ENCODE data around the gene NOP10.
"Not testable (repeated sequence)": the region's sequence is repeated elsewhere in the genome, so short reads cannot be mapped to it uniquely, and the experiment has no call there.

The NOP10 gene

DNA sequence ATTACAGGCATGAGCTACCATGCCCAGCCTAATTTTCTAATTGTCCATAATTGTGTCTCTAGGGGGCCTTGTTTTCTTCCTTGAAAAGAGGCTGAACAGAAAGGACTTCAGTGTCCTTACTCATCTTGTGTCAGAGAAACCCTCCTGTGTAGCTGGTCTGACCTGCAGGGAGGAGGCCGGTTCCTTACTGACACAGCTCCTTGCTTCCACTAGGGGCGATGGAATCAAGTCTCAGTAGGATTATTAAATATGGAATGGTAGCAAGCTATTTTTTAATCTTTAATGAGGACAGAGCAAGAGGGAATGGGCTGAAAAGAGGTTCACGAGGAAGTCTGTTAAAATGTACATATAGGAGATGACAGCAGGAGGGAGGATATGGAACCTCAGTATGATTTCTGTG, 15.4 kb upstream of the NOP10 start:
- no peak for DNase-seq

DNA sequence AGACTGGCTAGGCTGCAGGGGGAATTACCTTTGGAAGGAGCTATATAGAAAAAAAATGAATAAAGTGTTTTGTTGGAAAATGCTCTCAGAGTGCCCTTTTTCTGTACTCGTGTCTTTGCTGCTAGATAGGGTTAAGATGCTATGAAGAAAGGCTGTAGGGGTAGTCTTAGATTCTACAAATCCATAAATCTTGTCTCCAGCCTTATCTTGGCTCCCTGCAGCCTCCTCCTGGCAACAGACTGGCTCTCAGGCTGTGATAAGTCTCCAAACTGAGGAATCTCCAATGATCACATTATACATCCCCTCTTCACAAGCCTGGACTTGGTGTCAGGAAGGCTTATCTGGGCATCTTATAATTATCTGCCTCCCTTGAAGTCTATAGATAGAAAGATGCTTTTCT, 14.7 kb upstream of the NOP10 start:
- no peak for DNase-seq

DNA sequence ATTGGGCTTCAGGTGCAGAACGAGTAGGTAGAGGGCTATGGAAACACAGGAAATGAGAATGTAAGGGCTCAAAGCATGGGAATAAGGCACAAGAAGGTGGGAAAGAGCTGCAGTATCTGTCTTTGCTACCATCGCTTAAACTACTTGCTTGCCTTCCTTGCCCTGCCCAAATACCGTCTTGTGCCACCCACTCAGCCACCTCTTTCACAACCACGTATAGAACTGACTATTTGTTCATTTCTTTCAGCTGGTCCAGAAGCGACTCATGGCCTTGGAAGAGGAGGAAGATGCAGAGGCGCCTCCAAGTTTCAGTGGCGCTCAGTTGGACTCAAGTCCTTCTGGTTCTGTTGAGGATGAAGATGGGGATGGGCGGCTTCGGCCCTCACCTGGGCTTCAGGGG, 12.3 kb upstream of the NOP10 start:
- DNase-seq, result no peak

DNA sequence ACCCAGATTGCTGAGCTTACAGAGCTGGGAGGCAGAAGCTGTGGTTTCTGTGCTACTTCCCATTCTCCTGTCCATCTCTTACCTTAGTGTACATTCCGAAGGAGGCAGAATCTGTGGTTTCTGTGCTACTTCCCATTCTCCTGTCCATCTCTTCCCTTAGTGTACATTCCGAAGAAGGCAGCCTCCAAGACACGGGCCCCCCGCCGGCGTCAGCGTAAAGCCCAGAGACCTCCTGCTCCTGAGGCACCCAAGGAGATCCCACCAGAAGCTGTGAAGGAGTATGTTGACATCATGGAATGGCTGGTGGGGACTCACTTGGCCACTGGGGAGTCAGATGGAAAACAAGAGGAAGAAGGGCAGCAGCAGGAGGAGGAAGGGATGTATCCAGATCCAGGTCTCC, 11.3 kb upstream of the NOP10 start:
- no peak for DNase-seq

DNA sequence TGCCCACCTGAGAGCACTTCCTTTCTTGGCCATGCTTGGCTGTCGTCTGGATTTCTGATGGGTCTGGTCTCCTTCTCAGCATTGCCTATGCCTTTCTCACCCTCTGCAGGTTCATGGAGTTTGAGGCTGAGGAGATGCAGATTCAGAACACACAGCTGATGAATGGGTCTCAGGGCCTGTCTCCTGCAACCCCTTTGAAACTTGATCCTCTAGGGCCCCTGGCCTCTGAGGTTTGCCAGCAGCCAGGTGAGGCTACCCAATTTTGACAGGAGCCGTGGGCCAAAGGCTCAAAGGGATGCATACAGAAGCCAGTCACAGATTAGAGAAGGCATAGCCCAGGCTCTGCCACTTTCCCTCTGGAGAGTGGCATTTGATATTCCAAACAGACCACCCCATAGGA, 10.7 kb upstream of the NOP10 start:
- DNase-seq, result no peak

DNA sequence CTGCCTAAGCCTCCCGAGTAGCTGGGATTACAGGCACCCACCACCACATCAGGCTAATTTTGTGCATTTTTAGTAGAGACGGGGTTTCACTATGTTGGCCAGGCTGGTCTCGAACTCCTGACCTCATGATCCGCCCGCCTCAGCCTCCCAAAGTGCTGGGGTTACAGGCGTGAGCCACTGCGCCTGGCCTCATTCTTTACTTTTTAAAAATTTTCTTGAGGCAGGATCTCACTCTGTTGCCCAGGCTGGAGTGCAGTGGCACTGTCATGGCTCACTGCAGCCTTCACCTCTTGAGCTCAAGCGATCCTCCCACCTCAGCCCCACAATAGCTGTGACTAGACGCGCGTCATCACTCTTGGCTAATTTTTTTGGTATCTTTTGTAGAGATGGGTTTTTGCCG, 10.1 kb upstream of the NOP10 start:
- not testable (repeated sequence) for DNase-seq

DNA sequence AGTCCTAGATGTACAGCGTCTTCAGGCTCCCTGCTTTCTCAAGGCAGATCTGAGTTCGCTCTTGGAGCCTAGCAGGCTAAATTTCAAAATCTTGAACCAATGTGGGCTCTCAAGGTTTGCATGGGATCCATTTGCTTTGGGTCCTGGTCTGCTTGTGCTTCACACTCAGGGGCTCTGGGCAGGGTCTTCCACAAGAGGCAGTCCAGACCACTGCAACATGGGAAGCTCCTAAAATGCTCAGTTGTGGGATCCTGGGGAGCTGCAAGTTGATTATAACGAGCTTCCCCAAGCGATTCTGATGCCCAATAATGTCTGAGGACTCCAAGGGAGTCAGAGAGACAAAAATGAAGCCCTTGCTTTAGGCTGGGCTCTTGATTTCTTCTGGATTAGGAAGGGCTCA, 6.8 kb upstream of the NOP10 start:
- no peak for DNase-seq

DNA sequence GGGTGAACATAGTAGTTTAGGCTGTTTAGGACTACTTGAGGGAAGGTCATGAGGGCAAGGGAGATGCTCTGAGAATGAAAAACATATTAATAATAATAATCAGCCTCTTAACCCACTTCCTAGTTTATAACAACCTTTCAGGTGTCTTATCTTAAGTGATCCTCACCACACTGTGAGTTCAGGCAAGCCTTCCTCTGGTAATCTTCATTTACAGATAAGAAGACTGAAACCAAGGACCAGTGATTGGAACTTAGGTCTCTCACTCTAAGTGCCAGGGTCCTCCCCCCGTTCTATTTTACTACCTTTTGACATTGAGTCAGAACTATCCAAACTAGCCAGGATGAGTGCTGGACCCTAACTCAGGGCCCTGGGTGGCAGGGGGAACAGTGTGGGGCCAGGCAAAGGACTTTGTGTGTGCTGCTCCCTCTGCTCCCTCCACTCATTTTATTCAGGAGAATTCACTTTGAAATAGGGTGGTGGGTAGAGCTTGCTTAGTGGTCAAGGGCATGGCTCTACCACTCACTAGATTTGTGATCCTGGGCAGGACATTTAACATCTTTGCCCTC, 5.9 kb upstream of the NOP10 start:
- no peak for DNase-seq

DNA sequence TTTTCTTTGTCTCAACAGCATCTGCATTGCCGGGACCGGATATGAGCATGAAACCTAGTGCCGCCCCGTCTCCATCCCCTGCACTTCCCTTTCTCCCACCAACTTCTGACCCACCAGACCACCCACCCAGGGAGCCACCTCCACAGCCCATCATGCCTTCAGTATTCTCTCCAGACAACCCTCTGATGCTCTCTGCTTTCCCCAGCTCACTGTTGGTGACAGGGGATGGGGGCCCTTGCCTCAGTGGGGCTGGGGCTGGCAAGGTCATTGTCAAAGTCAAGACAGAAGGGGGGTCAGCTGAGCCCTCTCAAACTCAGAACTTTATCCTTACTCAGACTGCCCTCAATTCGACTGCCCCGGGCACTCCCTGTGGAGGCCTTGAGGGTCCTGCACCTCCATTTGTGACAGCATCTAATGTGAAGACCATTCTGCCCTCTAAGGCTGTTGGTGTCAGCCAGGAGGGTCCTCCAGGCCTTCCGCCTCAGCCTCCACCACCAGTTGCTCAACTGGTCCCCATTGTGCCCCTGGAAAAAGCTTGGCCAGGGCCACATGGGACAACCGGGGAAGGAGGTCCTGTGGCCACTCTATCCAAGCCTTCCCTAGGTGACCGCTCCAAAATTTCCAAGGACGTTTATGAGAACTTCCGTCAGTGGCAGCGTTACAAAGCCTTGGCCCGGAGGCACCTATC, 5.2 kb upstream of the NOP10 start:
- no peak for DNase-seq

DNA sequence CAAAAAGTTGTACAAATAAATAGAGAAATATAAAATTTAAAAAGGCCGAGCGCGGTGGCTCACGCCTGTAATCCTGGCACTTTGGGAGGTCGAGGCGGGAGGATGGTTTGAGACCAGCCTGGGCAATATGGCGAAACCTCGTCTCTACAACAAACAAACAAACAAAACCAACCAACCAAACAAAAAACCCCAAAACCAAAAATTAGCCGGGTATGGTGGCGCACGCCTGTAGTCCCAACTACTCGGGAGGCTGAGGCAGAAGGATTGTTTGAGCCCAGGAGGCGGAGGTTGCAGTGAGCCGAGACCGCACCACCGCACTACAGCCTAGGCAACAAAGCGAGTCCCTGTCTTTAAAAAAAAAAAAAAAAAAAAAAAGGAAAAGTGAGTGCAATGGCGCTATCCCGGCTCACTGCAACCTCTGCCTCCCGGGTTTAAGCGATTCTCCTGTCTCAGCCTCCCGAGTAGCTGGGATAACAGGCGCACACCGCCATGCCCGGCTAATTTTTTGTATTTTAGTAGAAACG, 661 bp downstream of the NOP10 start:
- DNase-seq, result peak in 1 of 5 experiments; percentile 48

DNA sequence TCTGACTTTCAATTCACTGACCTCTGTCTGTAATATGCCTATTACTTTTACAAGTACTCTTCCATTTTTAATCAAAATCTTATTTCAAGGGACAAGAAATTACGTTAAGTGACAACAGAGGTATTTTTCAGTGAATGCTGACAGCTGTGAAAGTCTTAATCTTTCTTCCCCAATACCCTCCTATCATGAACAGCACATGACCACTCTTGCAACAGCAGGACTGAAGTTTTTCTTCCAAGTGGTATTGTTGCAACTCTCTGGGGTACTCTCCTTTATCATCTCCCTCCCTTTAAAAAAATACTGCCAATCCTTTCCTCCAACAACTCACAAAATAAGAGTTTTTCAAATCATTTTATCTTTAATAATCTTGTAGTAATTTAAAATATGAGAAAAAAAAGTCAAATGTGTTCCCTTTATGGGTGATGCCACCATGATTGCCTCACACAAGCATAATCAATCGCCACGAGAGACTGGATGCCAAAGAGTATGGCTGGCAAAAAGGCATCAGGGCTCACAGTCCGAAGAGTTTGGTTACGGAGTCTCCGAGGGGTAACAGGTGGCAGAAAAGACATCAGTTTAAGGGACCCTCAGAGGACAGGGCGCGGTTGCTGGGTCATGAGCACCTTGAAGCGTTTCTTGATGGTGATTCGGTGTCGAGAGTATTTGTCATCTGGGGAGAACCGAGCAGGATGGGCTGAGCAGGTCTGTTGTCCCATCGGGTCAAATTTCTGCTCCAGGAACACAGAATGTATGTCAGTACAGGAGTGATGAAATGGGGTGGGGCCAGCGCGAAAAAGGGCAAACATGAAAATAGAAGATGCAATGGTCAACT, 1.3 kb downstream of the NOP10 start:
- no peak for DNase-seq

DNA sequence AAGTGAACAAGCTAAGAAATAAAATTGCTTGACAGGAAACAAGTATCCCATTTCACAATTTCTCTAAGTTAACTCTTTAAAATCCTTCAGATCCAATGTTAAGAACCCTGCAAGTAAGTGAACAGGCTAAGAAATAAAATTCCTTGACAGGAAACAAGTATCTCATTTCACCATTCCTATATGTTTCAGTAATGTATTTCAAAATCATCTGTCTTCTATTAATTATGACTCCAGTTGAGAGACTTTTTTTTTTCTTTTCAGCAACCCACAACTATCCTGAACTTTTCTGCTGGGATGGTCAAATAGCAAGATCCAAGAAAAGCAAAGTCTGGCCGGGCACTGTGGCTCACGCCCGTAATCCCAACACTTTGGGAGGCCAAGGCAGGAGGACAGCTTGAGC, 3.0 kb downstream of the NOP10 start:
- no peak for DNase-seq

DNA sequence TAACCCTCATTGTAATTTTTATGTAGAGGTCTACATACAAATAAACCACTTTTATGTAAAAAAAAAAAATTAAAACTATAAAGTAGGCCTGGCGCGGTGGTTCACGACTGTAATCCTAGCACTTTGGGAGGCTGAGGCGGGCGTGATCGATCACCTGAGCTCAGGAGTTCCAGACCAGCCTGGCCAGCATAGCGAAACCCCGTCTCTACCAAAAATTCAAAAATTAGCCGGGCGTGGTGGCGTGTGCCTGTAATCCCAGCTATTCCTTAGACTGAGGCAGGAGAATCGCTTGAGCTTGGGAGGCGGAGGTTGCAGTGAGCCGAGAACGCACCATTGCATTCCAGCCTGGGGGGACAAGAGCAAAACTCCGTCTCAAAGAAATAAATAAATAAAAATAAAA, 4.6 kb downstream of the NOP10 start:
- no peak for DNase-seq

DNA sequence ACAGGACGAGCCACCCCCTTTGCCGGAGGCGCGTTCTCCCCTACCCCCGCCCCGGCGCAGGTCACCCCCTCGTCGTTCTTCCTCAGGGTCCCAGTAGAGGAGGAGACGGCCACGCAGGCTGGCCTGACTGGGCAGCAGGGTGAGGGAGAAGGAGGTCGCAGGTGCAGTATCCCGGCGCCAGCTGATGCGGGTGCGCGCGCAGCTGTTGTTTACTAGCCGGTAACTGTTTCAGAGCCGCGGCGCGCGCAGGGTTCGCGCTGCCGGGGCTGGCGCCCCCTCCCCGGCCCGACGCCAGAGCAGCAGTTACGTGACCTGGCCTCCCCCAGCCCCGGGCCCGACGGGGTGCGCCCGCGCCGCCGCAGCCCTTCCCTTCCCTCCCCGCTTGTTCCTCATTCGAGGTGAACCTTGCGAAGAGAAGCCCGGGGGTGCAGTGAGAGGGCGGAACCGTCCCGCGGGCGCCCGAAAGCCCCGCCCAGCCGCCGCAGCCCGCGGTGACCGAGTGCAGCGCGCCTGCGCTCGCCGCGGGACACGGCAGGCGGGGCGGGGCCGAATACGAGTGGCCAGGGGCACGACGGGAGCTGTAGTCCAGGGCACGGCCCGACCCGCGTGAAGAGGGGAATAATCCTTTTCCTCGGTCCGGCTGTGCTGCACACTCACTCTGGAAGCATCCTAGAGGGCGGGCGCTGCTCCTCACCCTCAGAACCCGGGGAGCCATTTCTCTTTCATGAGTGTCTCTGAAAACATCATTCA, 5.2 kb downstream of the NOP10 start, which contains the start of gene SLC12A6:
Gene SLC12A6, minus strand, starts transcription at position 225 of the 750 bp plus-strand sequence. CDS start 1,101 bp downstream, outside the sequence.
- DNase-seq, result peak; percentile 83 to 92 (median 86)

DNA sequence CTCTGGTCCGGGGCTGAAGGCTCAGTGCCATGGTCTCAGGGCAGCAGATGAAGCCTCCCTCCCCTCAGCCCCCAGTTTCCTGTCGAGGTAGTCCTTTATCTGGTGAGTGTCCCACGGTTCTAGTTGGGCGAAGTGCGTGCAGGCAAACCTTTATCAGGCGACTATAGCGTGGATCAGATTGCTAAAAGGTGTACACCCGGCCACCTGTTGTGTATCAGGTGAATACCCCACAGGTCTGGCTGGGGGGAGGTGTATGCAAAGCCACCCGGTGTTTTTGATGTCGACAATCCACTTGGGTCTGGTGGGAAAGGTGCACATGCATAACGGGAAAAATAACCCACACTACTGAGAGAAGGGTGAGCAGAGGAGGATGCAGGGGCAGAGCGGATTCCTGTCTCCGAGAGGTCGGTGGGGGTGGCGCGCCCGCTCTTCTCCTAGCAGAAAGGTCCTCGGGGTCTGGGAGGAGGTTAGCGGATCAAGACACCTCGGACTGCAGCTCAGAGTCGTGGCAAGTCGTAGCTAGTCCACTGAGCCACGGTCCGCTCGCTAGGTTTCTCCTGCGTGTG, 5.9 kb downstream of the NOP10 start:
- DNase-seq, result peak in 1 of 5 experiments; percentile 43

DNA sequence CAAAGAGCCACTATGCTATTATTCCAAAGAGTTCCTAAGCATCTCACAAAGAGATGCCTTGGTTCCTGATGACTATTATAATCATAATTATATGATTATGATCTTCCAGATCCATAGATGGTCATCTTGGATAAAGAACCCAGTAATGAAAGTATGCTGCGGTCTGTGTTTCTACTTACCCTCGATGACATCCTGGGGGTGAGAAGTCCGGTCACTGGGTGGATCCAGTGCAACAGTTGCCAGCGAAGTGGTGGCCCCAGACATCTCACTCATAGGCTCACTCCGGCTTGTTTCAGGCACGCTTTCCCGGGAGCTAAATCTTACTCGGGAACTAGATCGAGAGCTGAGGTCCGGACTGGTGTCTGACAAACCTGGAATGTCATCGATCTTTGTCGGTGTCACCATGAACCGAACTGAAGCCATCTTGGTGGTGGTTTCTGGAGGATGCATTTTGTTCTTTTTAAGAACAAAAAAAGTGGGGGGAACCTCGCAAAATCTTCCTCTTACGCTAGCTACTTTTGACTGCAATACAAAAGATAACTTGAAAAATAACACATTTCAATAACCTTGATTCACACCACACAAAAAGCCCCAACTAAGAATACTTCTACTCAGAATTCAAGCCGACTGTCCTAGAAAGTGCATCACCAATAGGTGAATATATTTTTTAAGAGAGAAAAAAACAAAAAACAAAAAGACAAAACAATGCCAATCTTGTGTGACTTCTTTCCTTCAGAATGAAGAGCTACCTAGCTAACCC, 6.5 kb downstream of the NOP10 start:
- peak in 1 of 5 experiments; percentile 9 for DNase-seq

DNA sequence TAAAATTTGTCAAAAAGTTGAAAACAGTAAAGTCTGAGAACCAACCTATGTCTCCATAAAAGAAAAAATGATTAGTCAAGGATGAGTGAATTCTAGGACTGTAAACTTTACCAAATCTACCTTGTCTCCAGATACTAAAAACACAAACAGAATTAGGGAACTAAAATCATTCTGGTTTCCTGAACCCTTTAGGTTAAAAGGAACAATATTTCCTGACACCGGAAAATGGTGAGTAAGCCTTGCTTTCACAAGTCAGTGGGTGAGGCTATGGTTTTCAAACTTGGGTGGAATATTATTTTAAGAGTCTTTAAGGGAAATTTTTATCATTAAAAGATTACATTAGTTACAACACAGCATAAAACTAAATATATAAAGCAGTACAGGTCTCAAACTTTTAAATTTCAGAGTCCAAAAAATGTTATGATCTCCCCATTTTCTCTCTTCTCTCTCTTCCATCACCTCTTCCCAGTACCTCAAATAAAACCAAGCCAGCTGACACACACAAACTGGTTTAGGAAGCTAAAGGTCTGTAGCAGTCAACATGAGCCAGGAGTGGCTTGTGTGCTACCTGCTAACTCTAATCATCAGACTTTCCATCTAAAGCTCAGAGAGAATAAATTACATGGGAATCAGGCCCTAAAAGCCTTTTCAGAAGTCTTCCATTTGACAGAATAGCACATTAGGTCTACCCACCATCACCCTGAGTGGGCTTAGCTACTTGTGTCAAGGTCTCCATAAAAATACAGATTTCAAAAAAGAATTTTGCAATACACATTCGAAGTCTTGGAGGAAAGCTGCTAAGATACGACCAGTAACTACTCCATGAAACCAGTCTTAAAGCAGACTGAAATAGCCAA, 7.5 kb downstream of the NOP10 start:
- no peak for DNase-seq

DNA sequence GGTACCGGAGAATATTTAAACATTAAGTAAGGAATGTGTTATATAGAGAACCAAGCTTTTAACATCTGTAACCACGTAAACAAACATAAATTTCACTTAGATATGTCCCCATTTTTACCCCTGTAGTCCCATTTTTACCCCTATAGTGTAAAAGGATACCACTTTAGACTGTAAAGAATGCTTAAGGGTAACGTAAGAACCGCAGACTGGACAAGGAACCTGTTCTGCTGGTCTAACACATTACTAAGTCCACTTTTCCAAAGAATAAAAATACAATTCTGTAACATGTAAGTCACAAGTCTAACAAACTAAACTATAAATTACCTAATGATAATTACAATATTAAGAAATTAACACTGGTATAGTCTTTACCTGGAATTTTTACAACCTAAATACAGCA, 8.3 kb downstream of the NOP10 start:
- no peak for DNase-seq

DNA sequence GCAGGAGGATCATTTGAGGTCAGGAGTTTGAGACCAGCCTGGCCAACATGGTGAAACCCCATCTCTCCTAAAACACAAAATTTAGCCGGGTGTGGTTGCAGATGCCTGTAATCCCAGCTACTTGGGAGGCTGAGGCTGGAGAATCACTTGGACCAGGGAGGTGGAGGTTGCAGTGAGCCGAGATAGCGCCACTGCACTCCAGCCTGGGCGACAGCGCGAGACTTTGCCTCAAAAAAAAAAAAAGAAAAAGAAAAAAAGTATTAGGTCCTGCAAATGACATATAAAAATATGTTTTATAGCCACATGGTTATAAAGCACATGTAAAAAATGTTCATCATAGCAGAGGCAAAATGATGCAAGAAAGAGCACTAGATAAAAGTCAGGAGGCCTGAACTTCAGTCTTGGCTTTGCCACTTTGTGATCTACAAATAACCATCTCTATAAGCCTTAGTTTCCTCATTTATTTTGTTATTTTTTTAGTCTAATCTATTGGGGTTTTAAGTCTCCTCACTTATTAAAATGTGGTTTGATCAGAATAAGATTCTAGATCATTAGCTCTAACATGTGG, 10.3 kb downstream of the NOP10 start:
- DNase-seq, result no peak

DNA sequence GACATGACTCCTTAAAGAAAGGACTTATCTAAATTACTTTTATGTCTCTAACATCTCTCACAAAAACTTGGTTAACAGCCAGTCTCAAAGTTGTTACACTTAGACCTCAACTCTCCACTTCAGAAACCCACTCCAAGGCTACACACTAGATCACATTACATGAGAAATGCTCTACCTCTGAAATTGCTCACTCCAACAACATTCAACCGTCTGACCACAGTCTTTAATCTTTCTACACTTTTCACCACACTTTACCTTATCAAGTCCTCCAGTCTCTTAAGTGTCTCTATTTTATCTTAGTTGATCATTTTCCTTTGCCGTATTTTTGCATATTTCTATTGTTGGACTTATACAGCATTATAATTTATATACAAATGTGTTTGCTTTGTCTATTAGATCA, 11.1 kb downstream of the NOP10 start:
- peak in 2 of 5 experiments; percentile 50 to 90 for DNase-seq
